Head of caudate nucleus (tissue), 42 donors: ENCODE data around the gene CPT1B.
A peak's percentile ranks its signal among the peaks of the same experiment; 100 is the strongest.

ENCODE experiments used
- DNase-seq, 42 donors: peaks; one replicate each; pipeline versions ENCODE4 v3.0.0 to v3.0.0-alpha.2; 2020 to 2021; ENCODE audit warnings: mixed read lengths in 7 of 42
- intact Hi-C: fragments of 100-400 bp; cut with DNase I; formaldehyde crosslinking; loops from one replicate; pipeline ENCODE4 v1.15.0; 2022

The CPT1B gene

DNA sequence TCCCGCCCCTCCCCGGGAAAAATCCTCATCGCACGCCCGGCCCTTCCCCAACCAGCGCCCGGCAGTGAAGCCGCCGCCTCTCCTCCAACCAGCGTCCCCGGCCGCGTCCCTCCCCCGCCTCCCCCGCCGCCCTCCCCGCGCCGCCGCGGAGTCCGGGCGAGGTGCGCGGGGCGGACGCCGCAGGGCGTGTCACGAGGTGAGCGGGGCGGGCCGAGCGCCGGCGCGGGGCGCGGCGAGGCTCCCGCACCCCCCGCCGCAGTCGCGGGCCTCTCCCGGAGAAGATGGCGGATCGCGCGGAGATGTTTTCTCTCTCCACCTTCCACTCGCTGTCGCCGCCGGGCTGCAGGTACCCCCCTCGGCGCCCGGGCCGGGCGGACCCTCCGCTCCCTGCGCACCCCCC lies 22.3 kb upstream of the CPT1B start, which contains the start of gene MAPK8IP2:
TSS of gene MAPK8IP2 (plus strand) at position 256 of the 400 bp plus-strand sequence. CDS start at position 282, 26 bp downstream.
- intact Hi-C loops, result no loop called here
- DNase-seq, result peak in 38 of 42 donors; percentile 33 to 76 (median 60)

DNA sequence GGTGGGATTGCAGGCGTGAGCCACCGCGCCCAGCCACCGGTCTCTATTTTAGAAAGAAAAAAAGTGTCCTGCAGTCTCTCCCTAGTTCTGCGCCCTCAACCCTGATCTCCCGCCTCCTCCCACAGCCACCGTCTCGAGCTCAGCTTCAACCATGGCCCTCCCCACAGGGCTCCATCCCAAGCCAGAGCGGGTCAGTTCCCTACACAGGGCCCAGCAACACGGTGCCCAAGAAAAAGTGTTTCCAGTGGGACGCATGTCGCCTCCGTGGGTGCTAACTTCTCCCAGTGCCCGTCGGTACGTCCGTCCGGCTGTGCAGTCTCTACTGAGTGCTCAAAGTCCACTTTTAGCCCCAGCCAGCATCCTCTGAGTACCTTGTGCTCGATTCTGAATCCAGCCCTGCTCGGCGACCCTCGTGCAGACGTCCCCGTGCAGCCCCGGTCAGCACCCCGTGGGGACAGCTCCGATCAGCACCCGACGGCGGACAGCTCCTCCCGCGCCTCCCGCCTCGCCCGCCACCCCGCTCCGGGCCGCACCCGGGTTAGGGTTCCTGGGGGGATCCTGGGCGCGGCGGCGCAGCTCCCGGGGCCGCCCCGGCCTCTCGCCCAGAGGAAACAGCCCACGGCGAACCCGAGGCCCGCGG lies 21.7 kb upstream of the CPT1B start:
- DNase-seq, result peak in 32 of 42 donors; percentile 32 to 83 (median 54)
- intact Hi-C loops, result no loop called here

DNA sequence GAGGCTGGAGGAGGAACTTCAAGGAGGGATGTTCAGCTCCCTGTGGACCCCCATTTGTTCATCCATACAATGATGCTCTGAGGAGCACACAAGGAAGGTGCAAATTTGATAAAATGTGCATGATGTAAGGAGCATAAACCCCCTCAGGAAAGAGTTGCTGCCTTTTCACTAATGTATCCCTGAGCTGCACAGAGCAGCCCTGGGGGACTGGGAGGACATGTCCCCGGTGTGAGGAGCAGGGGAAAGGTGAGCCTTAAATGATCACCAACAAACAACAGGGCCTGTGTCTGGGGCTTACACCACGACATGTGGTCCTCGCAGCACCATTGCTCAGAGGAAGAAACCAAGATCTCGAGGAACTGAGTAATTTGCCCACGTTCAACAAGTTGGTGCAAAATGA lies 18.9 kb upstream of the CPT1B start:
- intact Hi-C loops, result no loop called here
- DNase-seq, result no peak

DNA sequence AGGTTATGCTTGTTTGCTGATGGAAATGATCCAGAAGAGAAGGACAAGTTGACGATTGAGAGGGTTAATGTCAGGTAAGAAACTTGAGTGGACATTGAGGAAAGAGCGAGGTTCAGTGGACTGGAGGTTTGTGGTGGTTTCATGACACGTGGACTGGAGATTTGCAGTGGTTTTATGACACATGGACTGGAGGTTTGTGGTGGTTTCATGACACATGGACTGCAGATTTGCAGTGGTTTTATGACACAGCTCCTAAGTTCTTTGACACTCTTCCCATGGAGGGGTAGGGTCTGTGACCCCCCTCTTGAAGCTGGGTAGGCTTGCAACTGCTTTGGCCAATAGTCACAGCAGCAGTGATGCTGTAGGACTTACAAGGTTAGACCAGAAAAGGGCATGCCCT lies 17.0 kb upstream of the CPT1B start:
- DNase-seq, result no peak

DNA sequence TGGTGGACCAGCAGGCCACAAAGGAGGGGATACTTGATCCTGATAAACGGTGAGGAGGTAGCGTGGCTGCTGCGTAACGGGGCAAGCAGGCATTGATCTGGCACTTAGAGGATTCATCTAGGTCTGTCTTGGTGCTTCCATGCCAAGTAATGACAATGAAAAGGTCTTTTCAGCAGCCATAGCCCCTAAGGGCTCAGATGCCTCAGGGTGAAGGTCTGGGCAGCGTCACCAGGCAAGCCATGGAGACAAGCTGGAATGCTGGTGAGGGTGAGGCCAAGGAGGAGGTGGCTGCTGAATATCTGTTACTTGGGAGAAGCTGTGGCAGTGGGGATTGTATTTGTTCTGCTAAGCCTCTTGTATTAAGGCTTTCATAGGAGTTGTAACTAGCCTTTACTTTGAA lies 9.2 kb upstream of the CPT1B start:
- DNase-seq, result no peak
- intact Hi-C loops, result no loop called here

More for the DNA sequence above, 17.0 kb upstream of the CPT1B start:
- intact Hi-C loops, result no loop called here

DNA sequence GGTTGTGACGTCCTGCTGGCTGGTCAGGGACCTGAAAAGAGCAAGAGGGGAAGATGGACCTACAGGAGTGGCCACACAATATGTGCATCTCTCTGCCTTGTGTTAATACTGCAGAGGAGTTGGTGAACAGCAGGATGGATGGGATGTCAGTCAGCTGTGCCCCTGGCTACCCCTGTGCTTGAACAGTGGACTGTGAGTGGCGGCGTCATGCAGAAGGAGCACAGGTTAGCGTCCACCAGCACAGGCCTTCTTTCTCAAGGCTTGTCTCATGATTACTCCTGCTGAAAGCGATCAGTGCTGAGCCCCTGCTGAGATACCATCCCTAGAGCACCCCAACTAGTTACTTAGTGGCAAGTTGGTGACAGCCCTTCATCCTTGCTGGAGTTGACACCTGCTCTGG lies 8.2 kb upstream of the CPT1B start:
- intact Hi-C loops, result no loop called here
- no peak for DNase-seq

DNA sequence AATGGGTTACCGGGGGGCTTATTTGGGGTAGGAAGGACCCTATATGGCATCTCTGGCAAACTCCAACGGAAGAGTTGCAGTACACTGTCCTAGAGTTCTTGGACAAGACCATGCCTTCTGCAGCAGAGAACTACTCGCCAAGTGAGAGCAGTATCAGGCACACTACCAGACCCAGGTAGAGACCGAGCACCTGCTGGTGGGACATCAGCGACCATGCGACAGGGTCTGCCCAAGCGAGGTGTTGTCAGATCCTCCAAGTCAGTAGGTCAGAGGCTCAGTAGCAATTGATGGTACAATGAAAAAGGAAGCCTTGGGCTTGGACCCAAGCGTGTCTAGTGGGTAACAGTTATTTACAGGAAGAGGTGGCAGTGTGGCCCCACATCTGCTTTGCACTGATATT lies 7.6 kb upstream of the CPT1B start:
- DNase-seq, result no peak
- intact Hi-C loops, result no loop called here

DNA sequence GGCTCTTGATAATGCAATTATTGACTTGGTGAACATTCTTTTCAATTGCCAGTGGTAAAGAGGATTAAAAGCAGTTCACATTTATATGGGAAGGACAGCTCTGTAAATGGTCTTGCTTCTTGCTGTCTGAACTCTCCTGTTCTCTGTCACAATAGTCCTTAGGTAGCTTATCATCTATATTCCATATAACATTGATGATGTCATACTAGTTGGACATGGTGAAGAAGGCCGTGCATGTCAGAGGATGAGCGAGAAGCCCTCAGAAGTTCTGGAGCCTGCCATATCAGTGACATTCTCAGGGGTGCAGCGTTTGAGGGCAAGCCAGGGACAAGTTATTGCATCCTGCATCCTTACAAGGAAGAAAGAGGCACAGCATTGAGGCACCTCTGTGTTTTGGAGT lies 7.0 kb upstream of the CPT1B start:
- intact Hi-C loops, result no loop called here
- no peak for DNase-seq

DNA sequence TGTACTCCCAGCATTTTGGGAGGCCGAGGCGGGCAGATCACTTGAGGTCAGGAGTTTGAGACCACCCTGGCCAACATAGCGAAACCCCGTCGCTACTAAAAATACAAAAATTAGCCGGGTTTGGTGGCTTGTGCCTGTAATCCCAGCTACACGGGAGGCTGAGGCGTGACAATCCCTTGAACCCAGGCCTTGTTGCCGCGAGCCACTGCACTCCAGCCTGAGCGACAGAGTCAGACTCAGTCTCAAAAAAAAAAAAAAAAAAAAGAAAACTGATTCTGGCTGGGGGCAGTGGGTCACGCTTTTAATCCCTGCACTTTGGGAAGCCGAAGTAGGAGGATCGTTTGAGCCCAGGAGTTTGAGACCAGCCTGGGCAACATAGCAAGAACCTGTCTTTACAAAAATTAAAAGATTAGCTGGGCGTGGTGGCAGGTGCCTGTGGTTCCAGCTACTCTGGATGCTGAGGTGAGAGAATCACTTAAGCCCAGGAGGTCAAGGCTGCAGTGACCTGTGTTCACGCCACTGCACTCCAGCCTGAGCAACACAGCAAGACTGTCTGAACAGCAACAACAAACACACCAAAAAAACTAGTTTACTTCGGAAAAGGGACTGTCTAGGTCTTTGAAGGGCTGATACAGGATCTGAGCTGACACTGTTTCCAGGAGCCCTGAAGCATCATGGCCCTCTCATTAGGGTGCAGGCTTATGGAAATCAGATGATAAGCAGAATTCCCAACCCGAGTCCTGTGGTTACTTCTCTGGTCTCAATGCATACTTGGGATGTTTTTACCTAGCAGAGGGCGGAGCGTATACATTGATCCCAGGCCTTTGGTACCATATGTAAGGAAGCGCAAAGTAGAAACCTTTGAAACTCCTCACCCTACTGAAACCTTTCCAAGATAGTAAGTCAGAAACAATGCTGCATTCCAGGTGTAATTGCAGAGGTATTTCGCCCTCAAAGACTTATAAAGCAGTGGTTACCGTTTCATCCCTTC lies 6.2 kb upstream of the CPT1B start:
- intact Hi-C loops, result loop anchor here (5.0 kb wide), 1 partner anchor 57 kb away; the partner anchor contains the start of gene SCO2

DNA sequence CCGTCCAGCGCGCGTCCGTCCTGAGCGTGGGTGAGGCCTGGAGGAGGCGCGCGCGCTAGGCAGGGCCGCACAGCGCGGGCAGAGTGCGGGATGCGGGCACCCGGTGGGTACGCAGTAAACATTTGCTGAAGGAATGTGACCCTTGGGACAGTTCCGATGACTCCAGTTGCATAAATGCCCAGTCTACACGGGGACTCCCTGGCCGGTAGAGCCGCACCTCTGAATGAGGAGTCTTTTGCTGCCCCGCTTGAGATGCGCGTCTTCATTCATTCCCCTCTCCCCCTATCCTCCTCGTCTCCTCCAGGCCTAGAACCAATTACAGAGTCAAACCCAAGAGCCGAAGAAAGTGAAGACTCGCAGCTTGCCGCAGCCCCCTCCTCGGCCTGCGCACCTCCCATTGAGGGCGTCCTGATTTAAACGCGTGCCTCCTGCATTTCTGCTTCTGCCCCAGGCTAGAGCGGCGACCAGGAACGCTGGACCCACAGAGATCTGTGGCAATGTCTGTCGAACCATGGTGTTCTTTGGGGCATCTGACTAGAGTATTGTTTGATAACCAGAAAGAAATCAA lies 5.2 kb upstream of the CPT1B start:
- peak in 2 of 42 donors; percentile 23 to 35 for DNase-seq
- intact Hi-C loops, result loop anchor here (5.0 kb wide), 1 partner anchor 56 kb away; the partner anchor contains the start of gene SCO2

More for the DNA sequence above, 6.2 kb upstream of the CPT1B start:
- DNase-seq, result no peak

DNA sequence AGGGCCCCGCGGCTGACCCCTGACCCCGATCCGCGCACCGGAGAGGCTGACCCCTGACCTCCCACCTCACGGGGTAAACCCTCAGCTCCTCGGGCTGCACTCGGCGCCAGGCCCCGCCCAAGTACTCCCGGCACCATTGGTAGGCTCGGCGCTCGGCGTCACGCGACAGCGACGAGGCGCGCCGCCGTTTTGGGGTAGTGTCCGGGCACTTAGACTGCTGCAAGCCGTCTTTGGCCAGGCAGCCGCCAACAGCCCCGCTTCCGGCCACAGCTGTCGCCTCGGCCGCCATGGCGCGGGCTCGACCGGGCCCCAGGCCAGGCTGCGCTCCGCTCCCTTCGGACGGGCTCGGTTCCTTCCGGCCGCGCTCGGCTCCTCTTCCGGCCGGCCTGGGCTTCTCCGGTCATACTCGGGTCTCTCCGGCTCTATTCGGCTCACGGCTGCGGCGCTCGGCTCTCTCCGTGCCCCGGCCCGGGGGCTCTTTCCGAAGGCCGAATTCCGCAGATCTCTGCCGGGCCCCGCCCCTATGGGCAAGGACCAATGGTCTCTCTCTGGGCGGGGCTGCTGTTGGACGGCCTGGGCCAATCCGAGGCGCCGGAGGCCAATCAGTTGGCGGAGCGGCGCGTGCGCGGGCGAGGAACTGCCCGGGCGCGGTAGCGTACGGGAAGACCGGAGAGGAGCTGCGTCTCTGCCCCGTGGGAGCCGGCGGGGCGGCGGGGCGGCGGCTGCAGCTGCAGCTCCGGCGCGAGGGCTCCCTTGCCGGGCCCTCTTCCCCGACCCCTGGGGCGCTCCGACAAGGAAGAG lies 4.5 kb upstream of the CPT1B start, which contains the start of gene CHKB:
TSS of gene CHKB (minus strand) at position 357 of the 801 bp plus-strand sequence. CDS start at position 289, 68 bp downstream.
- intact Hi-C loops, result loop anchor here (5.0 kb wide), 1 partner anchor 55 kb away; the partner anchor contains the start of gene SCO2
- peak; percentile 96 to 100 (median 99) for DNase-seq

DNA sequence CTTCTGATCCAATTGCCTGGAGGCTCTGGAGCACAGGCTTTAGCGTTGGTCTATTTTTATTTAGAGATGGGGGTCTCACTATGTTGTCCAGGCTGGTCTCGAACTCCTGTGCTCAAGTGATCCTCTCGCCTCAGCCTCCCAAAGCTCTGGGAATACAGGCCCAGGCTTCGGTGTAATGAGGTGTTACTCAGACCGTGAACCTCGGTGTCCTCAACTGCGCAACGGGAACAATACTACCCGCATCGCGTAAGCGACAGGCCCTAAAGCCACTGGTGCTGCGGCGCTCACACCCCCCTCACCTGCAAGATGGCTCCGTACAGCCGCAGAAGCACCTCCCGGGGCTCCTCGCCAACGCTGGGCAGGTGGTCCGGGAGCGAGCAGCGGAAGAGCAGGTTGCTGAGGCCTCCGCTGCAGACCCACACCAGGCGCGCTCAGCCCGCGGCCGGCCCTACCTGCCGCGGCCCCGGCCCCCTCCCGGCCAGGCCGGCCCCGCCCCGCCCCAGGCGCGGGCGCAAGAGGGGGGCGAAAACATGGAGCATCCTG lies 3.8 kb upstream of the CPT1B start:
- intact Hi-C loops, result loop anchor here (5.0 kb wide), 1 partner anchor 55 kb away; the partner anchor contains the start of gene SCO2
- DNase-seq, result peak in 17 of 42 donors; percentile 13 to 57 (median 44)

DNA sequence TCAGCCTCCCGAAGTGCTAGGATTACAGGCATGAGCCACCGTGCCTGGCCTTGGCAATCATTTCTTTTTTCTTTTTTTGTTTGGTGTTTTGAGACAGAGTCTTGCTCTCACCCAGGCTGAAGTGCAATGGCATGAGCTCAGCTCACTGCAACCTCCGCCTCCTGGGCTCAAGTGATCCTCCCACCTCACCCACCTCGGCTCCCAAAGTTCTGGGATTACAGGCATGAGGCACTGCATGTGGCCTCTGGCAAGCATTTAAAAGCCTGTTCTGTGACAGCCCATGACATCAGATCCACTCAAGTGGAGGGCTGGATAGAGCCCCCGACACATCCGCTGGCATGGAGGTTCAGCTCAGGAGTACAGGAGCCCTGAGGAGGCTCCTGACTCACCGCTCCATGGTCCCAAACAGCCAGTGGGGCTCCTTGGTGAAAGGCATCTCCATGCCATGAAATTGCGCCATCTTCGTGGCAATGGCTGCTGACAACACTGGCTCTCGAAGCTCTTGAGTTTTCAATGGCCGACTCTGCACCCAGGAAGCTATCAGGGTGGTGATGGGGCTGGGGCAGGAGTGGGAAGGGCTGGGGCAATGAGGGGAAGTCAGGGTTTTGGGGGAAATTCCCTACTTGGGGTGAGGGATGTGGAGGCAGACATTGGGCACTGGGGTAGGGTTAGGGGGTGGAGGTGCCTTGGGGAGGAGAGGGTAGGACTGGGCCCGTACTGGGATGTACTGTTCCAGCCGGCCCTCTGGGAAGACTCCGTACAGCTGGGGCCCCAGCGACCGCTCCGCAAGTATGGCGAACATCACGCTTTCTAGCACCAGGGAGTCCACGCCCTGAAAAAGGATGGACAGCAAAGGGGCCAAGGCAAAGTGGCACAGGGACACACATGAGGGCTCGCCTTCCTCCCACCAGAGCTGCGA lies 3.1 kb upstream of the CPT1B start:
- intact Hi-C loops, result loop anchor here (5.0 kb wide), 1 partner anchor 54 kb away; the partner anchor contains the start of gene SCO2

DNA sequence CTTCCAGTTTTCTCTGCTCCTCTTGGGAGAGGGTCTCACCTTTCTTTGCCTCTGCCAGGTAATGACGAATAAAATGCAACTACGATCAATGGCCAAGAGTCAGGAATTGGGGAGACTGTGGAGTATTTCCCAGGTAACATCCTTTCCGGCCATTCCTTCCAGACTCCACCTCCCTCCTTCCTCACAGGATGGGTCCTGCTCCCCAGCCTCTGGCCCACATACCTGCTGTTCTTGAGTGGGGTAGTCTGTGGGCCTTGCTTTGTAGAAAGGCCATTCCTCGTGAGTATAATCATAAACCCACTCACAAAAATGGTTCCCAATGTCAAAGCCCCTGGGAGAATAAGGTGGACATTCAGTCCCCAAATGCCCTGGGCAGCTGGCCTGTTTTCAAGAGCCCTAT lies 1.5 kb upstream of the CPT1B start:
- DNase-seq, result no peak
- intact Hi-C loops, result loop anchor here (5.0 kb wide), 1 partner anchor 52 kb away; the partner anchor contains the start of gene SCO2

More for the DNA sequence above, 3.1 kb upstream of the CPT1B start:
- DNase-seq, result peak in 25 of 42 donors; percentile 24 to 85 (median 56)

DNA sequence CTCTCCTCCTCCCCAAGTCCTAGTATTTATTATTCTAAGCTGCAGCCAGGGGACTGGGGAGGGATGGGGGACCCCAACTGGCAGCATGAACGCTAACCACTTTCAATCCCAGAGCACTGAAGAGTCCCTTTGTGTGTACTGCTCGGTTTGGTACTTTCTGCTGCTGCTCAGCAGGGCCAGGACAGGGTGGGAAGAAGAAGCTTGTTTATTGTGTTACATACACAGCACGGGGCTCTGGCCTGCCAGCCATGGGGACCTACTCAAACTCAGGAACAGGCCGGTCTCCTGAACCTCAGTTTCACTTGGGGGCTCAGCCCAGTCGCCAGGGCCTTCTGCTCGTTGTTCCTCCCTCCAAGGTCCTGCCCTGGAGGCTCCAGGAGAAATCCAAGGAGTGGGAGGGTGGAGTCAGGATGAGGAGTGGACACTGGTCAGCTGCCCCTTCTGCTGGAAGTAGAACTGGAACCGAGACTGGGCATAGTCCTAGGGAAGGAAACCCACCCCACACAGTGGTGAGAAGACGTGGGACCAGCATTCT lies 616 bp upstream of the CPT1B start:
- peak in 1 of 42 donors; percentile 35 for DNase-seq
- intact Hi-C loops, result no loop called here

DNA sequence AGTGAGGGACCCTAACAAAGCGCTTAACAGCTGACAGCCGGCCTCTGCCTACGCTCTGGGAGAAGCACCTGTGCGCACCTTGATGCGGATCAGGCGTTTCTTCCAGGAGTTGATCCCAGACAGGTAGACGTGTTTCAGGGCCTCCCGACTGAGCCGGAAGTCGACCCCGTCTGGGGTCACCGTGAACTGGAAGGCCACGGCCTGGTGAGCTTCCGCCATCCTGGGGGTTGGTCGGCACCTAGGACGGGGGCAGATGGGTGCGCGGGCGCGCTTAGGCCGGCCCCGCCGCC lies 585 bp downstream of the CPT1B start:
- no peak for DNase-seq
- intact Hi-C loops, result no loop called here
